BLaER1 (cell line): Measurements from ENCODE around the gene CPED1.

Source experiments
- H3K27ac ChIP-seq: shearing (Covaris generic); formaldehyde crosslinking; 2 replicates; pipeline ENCODE4 v1.8.1; 2022
- H3K27me3 ChIP-seq: shearing (Covaris generic); formaldehyde crosslinking; 2 replicates; pipeline ENCODE4 v1.8.1; 2022
- H3K36me3 ChIP-seq: shearing (Covaris generic); formaldehyde crosslinking; 2 replicates; pipeline ENCODE4 v1.8.1; 2022
- H3K4me1 ChIP-seq: shearing (Covaris generic); formaldehyde crosslinking; 2 replicates; pipeline ENCODE4 v1.8.1; 2022
- H3K4me2 ChIP-seq: shearing (Covaris generic); formaldehyde crosslinking; 2 replicates; pipeline ENCODE4 v1.8.1; 2022
- H3K4me3 ChIP-seq: shearing (Covaris generic); formaldehyde crosslinking; 2 replicates; pipeline ENCODE4 v1.8.1; 2022
- H3K9ac ChIP-seq: shearing (Covaris generic); formaldehyde crosslinking; 2 replicates; pipeline ENCODE4 v1.8.1; 2022
- H3K9me3 ChIP-seq: shearing (Covaris generic); formaldehyde crosslinking; 2 replicates; pipeline ENCODE4 v1.8.1; 2022
- H4K20me1 ChIP-seq: shearing (Covaris generic); formaldehyde crosslinking; 2 replicates; pipeline ENCODE4 v1.8.1; 2022
- Cebpa-rat ChIP-seq: shearing (Covaris generic); IDR thresholded peaks from 2 replicates; pipeline ENCODE4 v1.8.1; 2022

CPED1 gene

GRCh38 chr7:120987683-120988590 lies 574 bp upstream of the CPED1 start:
- no peaks in the 10 kb centered on the region for H4K20me1 ChIP-seq
- H3K4me2 ChIP-seq: peak overlapping the region; percentile 92
- TF ChIP-seq Cebpa-rat: no peak
- peaks cover 28% of the 10 kb centered on the region for H3K27me3 ChIP-seq
- peak overlapping the region; percentile 58 for H3K4me3 ChIP-seq
- H3K9me3 ChIP-seq: no peaks in the 10 kb centered on the region
- H3K9ac ChIP-seq: no peak overlapping the region; the same call in 1 of the 2 replicates
- no peak overlapping the region for H3K27ac ChIP-seq
- H3K36me3 ChIP-seq: no peaks in the 10 kb centered on the region
- H3K4me1 ChIP-seq: peaks cover 30% of the 10 kb centered on the region

GRCh38 chr7:120989257-120990220 lies 1.0 kb downstream of the CPED1 start:
- Histone ChIP-seq H3K4me1 (peaks cover 30% of the 10 kb centered on the region), H3K36me3 (no peaks in the 10 kb centered on the region), H3K9ac (no peak overlapping the region), H3K27me3 (peaks cover 28% of the 10 kb centered on the region), H3K27ac (no peak overlapping the region), H3K9me3 (no peaks in the 10 kb centered on the region), H3K4me3 (peak overlapping the region; percentile 58; the same call in 1 of the 2 replicates), H3K4me2 (peak overlapping the region; percentile 92), H4K20me1 (no peaks in the 10 kb centered on the region)
- TF ChIP-seq Cebpa-rat: no peak

- Histone ChIP-seq H3K9ac (no peak overlapping the region), H3K4me2 (0 out of 2 replicates have a peak overlapping the region, but pooled peaks have one; percentile 1)
Observed at GRCh38 chr7:120990468-120991118, 2.1 kb downstream of the CPED1 start.

GRCh38 chr7:120991161-120991560 lies 2.6 kb downstream of the CPED1 start:
- no peak for TF ChIP-seq Cebpa-rat
- Histone ChIP-seq H3K4me2 (0 out of 2 replicates have a peak overlapping the region, but pooled peaks have one; percentile 1), H3K4me1 (peaks cover 46% of the 10 kb centered on the region), H3K9me3 (no peaks in the 10 kb centered on the region), H3K4me3 (no peak overlapping the region), H3K36me3 (no peaks in the 10 kb centered on the region), H4K20me1 (no peaks in the 10 kb centered on the region), H3K27me3 (peaks cover 28% of the 10 kb centered on the region), H3K27ac (no peak overlapping the region), H3K9ac (no peak overlapping the region)

More at GRCh38 chr7:120990468-120991118, 2.1 kb downstream of the CPED1 start:
- peaks cover 28% of the 10 kb centered on the region for H3K27me3 ChIP-seq
- H3K9me3 ChIP-seq: no peaks in the 10 kb centered on the region
- no peak for TF ChIP-seq Cebpa-rat
- no peak overlapping the region for H3K4me3 ChIP-seq
- H3K36me3 ChIP-seq: no peaks in the 10 kb centered on the region
- H4K20me1 ChIP-seq: no peaks in the 10 kb centered on the region
- H3K4me1 ChIP-seq: peaks cover 40% of the 10 kb centered on the region
- H3K27ac ChIP-seq: no peak overlapping the region

GRCh38 chr7:120991581-120991980 lies 3.1 kb downstream of the CPED1 start:
- Histone ChIP-seq H3K27me3 (peaks cover 28% of the 10 kb centered on the region), H4K20me1 (no peaks in the 10 kb centered on the region), H3K4me1 (peaks cover 50% of the 10 kb centered on the region), H3K9ac (no peak overlapping the region), H3K27ac (no peak overlapping the region), H3K4me2 (0 out of 2 replicates have a peak overlapping the region, but pooled peaks have one; percentile 1), H3K36me3 (no peaks in the 10 kb centered on the region), H3K4me3 (no peak overlapping the region), H3K9me3 (no peaks in the 10 kb centered on the region)
- no peak for TF ChIP-seq Cebpa-rat

- H3K4me3 ChIP-seq: no peak overlapping the region
Observed at GRCh38 chr7:120992272-120992964, 3.9 kb downstream of the CPED1 start.

GRCh38 chr7:120992965-120993494 lies 4.5 kb downstream of the CPED1 start:
- Histone ChIP-seq H3K4me1 (peaks cover 61% of the 10 kb centered on the region), H3K4me2 (no peak overlapping the region), H3K27ac (no peak overlapping the region), H3K9me3 (no peaks in the 10 kb centered on the region), H3K36me3 (no peaks in the 10 kb centered on the region), H4K20me1 (no peaks in the 10 kb centered on the region), H3K9ac (no peak overlapping the region), H3K4me3 (no peak overlapping the region), H3K27me3 (peaks cover 26% of the 10 kb centered on the region)
- TF ChIP-seq Cebpa-rat: no peak

More at GRCh38 chr7:120992272-120992964, 3.9 kb downstream of the CPED1 start:
- Histone ChIP-seq H3K36me3 (no peaks in the 10 kb centered on the region), H3K9me3 (no peaks in the 10 kb centered on the region), H3K4me1 (peaks cover 58% of the 10 kb centered on the region), H3K4me2 (no peak overlapping the region), H3K27me3 (peaks cover 28% of the 10 kb centered on the region), H3K27ac (no peak overlapping the region), H3K9ac (no peak overlapping the region), H4K20me1 (no peaks in the 10 kb centered on the region)
- no peak for TF ChIP-seq Cebpa-rat

GRCh38 chr7:120993553-120994191 lies 5.2 kb downstream of the CPED1 start:
- no peak for TF ChIP-seq Cebpa-rat
- no peak overlapping the region for H3K4me2 ChIP-seq
- H3K27me3 ChIP-seq: peaks cover 19% of the 10 kb centered on the region
- no peak overlapping the region for H3K4me3 ChIP-seq
- no peaks in the 10 kb centered on the region for H3K36me3 ChIP-seq
- H3K9me3 ChIP-seq: no peaks in the 10 kb centered on the region
- no peak overlapping the region for H3K27ac ChIP-seq
- H3K4me1 ChIP-seq: peaks cover 56% of the 10 kb centered on the region
- H4K20me1 ChIP-seq: no peaks in the 10 kb centered on the region
- no peak overlapping the region for H3K9ac ChIP-seq
